ENCODE results near the gene ASB4. TPM values are rescaled to one million over a fixed set of nuclear protein-coding genes. Genes with fewer than 3 reads are reported as not detected.

ASB4 gene
- total RNA-seq, 1 donor, result not detected

- DNase-seq (ENCODE audit: low read depth), result peak; percentile 45
- H3K4me3 ChIP-seq (ENCODE audit: low read depth, low read length), result no peak overlapping the region
- TF ChIP-seq, protein P1, sequence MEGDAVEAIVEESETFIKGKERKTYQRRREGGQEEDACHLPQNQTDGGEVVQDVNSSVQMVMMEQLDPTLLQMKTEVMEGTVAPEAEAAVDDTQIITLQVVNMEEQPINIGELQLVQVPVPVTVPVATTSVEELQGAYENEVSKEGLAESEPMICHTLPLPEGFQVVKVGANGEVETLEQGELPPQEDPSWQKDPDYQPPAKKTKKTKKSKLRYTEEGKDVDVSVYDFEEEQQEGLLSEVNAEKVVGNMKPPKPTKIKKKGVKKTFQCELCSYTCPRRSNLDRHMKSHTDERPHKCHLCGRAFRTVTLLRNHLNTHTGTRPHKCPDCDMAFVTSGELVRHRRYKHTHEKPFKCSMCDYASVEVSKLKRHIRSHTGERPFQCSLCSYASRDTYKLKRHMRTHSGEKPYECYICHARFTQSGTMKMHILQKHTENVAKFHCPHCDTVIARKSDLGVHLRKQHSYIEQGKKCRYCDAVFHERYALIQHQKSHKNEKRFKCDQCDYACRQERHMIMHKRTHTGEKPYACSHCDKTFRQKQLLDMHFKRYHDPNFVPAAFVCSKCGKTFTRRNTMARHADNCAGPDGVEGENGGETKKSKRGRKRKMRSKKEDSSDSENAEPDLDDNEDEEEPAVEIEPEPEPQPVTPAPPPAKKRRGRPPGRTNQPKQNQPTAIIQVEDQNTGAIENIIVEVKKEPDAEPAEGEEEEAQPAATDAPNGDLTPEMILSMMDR (IDR thresholded peaks at IDR 0.05; ENCODE audit: insufficient read depth, low read depth, low read length), result no peak
Measured at GRCh38 chr7:95509199-95509598, 23.5 kb downstream of the ASB4 start.

DNA sequence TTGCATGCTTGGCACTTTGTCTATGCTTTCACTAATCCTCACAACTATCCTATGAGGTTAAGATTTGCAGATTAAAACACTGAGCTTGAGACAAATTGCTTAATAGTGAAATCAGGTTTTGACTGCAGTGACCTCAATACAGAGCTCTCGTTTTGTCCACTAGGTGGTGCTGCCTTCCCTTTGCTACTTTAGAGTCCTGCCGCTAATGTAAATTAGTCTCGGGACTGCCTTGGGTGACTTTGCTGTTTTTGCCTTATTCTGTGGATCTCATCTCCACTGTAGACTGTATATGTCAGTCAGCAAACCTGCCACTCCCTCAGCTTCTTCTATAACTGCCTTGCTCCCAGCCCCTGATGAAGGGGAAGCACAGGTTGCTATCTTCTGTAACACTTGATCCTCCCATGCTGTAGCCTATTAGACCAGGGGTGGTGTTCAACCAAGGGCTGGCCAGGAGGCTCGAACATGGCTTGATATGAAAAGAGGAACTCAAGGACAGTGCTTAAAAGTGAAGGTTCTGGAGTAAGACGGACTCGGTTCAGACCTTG, 26.0 kb downstream of the ASB4 start:
- H3K4me3 ChIP-seq (ENCODE audit: low read depth, low read length), result no peak overlapping the region
- DNase-seq (ENCODE audit: low read depth), result peak; percentile 77
- TF ChIP-seq, protein P1 (IDR thresholded peaks at IDR 0.05; ENCODE audit: insufficient read depth, low read depth, low read length), result peak; percentile 92

GRCh38 chr7:95517458-95517857, 31.7 kb downstream of the ASB4 start:
- TF ChIP-seq, protein P1 (IDR thresholded peaks at IDR 0.05; ENCODE audit: insufficient read depth, low read depth, low read length), result no peak

DNA sequence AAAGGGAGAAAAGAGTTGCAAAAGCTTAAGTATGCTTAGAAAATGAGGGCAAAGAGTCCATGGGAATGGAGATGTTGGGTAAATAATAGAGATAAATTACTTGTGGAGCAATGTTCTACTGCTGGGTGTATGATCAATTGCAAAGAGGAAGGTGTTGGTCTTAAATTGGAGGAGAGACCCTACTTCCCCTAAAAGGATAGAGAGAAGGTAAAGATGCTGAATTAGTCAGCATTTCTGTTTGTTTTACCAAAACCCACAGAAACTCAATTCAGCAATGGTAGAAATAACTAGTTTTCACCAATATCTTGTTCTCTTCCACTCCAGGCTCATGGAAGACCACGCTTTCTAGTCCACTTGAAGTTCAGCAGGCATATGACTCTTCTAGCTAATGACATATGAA, 32.1 kb downstream of the ASB4 start:
- TF ChIP-seq, protein P1 (IDR thresholded peaks at IDR 0.05; ENCODE audit: insufficient read depth, low read depth, low read length), result no peak
- H3K4me3 ChIP-seq (ENCODE audit: low read depth, low read length), result no peak overlapping the region
- DNase-seq (ENCODE audit: low read depth), result no peak

More at GRCh38 chr7:95517458-95517857, 31.7 kb downstream of the ASB4 start:
- no peak for DNase-seq (ENCODE audit: low read depth)
- H3K4me3 ChIP-seq (ENCODE audit: low read depth, low read length), result no peak overlapping the region

DNA sequence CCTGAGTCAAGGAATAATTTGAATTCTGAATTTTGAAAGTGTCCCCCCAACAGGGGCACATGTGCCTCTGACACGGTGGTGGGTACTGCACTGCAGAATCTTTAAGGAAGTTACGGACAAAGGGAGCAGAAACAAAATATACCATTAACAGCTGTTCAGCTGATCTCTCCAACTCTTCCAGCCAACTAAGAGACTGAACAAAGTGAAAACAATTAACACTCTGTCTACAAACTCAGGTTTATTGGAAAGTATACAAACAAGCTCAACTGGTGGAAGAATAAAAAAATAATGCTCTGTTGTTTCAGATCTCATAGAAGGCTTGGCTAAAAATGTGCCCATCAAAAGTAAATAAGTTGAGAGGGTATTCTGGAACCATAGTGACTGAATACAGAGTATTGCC, 34.4 kb downstream of the ASB4 start:
- DNase-seq (ENCODE audit: low read depth), result no peak
- TF ChIP-seq, protein P1 (IDR thresholded peaks at IDR 0.05; ENCODE audit: insufficient read depth, low read depth, low read length), result no peak
- no peak overlapping the region for H3K4me3 ChIP-seq (ENCODE audit: low read depth, low read length)

DNA sequence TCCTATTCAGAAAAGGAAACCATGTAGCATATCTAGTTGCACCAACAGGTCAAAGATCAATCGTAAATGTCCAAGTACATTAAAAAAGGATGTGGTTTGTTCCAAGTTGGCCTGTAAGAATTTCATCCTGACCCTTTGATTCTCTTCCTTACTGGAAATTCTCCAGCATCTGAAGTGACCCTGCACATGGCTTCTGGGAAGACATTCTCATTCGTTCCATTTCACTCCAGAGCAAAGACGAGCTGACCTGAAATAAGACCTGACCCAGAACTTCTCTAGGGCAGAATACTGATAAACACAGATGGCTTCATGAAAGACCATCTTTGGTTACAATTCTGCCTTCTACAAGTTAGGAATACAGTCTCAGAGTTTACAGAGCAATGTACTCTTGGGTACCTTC, 39.8 kb downstream of the ASB4 start:
- no peak overlapping the region for H3K4me3 ChIP-seq (ENCODE audit: low read depth, low read length)
- DNase-seq (ENCODE audit: low read depth), result peak; percentile 24
- TF ChIP-seq, protein P1 (IDR thresholded peaks at IDR 0.05; ENCODE audit: insufficient read depth, low read depth, low read length), result no peak

GRCh38 chr7:95526128-95526738, 40.5 kb downstream of the ASB4 start:
- TF ChIP-seq, protein P1 (IDR thresholded peaks at IDR 0.05; ENCODE audit: insufficient read depth, low read depth, low read length), result no peak
- no peak for DNase-seq (ENCODE audit: low read depth)
- H3K4me3 ChIP-seq (ENCODE audit: low read depth, low read length), result no peak overlapping the region

All from fibroblast of villous mesenchyme (primary cell).